ENCODE data around the gene MSL3B.

Gene MSL3B

GRCh38 chr2:233867993-233868532, at the start of gene MSL3B:
Gene MSL3B, minus strand, starts transcription at chr2:233868386.
- H3K4me3 ChIP-seq = peak within 1 kb of the TSS; percentile 41 to 54 (median 48)
- intact Hi-C loops (cut with DNase I) = no loop called here
- H3K27me3 ChIP-seq = no peaks in the 10 kb centered on the region
- TF ChIP-seq POLR2AphosphoS5 (IDR thresholded peaks at IDR 0.05) (no peak), EP300 (IDR thresholded peaks at IDR 0.05) (no peak), POLR2A (IDR thresholded peaks at IDR 0.05) (no peak), CTCF (IDR thresholded peaks at IDR 0.05) (no peak)
- WGBS, 2 donors = 7 to 9% methylated on average over 50 of the region's 50 CpGs
- no peaks in the 10 kb centered on the region for H3K9me3 ChIP-seq
- H3K27ac ChIP-seq = peak within 1 kb of the TSS; percentile 15 to 61 (median 53)
- H3K4me1 ChIP-seq = no peaks in the 10 kb centered on the region
- no peaks in the 10 kb centered on the region for H3K36me3 ChIP-seq
- DNase-seq = no peak

- no peaks in the 10 kb centered on the region for H3K36me3 ChIP-seq
- DNase-seq = no peak
- intact Hi-C loops (cut with DNase I) = no loop called here
Measured at GRCh38 chr2:233917116-233917515, 48.9 kb upstream of the MSL3B start, which contains the start of gene TRPM8. Gene TRPM8, plus strand, starts transcription at chr2:233917373. Its CDS starts 9,165 bp downstream, at chr2:233926538.

GRCh38 chr2:233915128-233915527, 46.9 kb upstream of the MSL3B start:
- H3K4me1 ChIP-seq = no peaks in the 10 kb centered on the region
- no peak for DNase-seq
- no peaks in the 10 kb centered on the region for H3K9me3 ChIP-seq
- no peak for TF ChIP-seq POLR2AphosphoS5 (IDR thresholded peaks at IDR 0.05)
- no peak for TF ChIP-seq CTCF (IDR thresholded peaks at IDR 0.05)
- intact Hi-C loops (cut with DNase I) = no loop called here
- H3K27ac ChIP-seq = no peak overlapping the region
- H3K36me3 ChIP-seq = no peaks in the 10 kb centered on the region
- H3K27me3 ChIP-seq = peaks cover 0 to 11% (median 0%) of the 10 kb centered on the region in 3 donors
- H3K4me3 ChIP-seq = no peak overlapping the region
- WGBS, 2 donors = 8 to 24% methylated on average over 2 of the region's 2 CpGs

More at GRCh38 chr2:233917116-233917515, 48.9 kb upstream of the MSL3B start, which contains the start of gene TRPM8:
- Histone ChIP-seq H3K27me3 (peaks cover 0 to 11% (median 0%) of the 10 kb centered on the region in 3 donors), H3K9me3 (no peaks in the 10 kb centered on the region), H3K4me3 (no peak within 1 kb of the TSS), H3K4me1 (no peaks in the 10 kb centered on the region), H3K27ac (no peak within 1 kb of the TSS)
- WGBS, 2 donors = 26 to 45% methylated on average over 5 of the region's 5 CpGs
- TF ChIP-seq POLR2AphosphoS5 (IDR thresholded peaks at IDR 0.05) = no peak
- TF ChIP-seq CTCF (IDR thresholded peaks at IDR 0.05) = no peak
- TF ChIP-seq EP300 (IDR thresholded peaks at IDR 0.05) = no peak
- no peak for TF ChIP-seq POLR2A (IDR thresholded peaks at IDR 0.05)

DNA sequence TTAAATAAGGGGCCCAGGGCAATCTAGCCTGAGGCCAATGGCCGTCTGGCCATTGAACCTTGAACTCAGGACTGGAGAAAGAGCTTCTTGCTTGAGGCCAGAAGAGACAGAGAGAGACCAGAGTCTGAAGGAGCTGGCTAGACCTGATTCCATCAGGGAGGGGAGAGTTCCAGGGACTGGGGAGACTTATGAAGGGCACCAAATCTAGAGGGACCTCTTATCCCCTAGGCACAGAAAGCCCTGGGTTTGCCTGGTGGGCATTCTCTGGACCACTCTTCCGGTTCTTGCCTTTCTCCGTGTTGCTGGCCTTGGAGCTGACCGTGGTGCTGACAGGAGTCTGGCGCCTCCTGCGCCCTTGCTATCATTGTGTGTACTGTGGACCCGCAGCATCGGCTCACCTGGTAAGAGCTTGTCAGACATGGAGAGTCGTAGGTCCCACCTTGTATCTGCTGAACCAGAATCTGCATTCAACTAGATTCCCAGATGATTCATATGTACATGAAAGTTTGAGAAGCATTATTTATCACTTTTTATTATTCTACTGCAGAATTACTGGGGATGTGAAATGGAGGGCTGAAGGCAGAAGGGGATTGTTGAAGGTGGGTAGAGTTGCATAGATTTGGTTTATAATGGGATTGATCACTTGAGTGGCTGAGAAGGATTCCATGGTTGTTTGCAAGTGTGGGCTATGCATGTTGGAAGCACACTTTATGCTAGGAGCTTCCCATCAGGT, 44.7 kb upstream of the MSL3B start:
- H3K27ac ChIP-seq = no peak overlapping the region
- H3K4me3 ChIP-seq = no peak overlapping the region
- H3K9me3 ChIP-seq = no peaks in the 10 kb centered on the region
- intact Hi-C loops (cut with DNase I) = no loop called here
- H3K27me3 ChIP-seq = peaks cover 0 to 11% (median 0%) of the 10 kb centered on the region in 3 donors
- H3K4me1 ChIP-seq = no peaks in the 10 kb centered on the region
- H3K36me3 ChIP-seq = no peaks in the 10 kb centered on the region
- no peak for DNase-seq
- 5 to 20% methylated on average over 9 of the region's 9 CpGs for WGBS, 2 donors
- TF ChIP-seq EP300 (IDR thresholded peaks at IDR 0.05) (no peak), CTCF (IDR thresholded peaks at IDR 0.05) (no peak), POLR2A (IDR thresholded peaks at IDR 0.05) (no peak), POLR2AphosphoS5 (IDR thresholded peaks at IDR 0.05) (no peak)
